Astrocyte (in vitro differentiated cells and primary cell): Measurements from ENCODE around the gene PML.

Source experiments
- EZH2 ChIP-seq: IDR thresholded peaks from 2 replicates; pipeline ENCODE4 v1.6.1; 2012; ENCODE audit warnings: mild to moderate bottlenecking, low read length, inconsistent platforms; ENCODE audit not compliant: insufficient read depth
- TF ChIP-seq, protein P1 (sequence below): IDR thresholded peaks from 2 replicates; pipeline ENCODE4 v1.5.1; 2011; ENCODE audit warnings: low read depth, mild to moderate bottlenecking, inconsistent platforms, low read length, moderate library complexity; ENCODE audit not compliant: insufficient read depth

DNA sequence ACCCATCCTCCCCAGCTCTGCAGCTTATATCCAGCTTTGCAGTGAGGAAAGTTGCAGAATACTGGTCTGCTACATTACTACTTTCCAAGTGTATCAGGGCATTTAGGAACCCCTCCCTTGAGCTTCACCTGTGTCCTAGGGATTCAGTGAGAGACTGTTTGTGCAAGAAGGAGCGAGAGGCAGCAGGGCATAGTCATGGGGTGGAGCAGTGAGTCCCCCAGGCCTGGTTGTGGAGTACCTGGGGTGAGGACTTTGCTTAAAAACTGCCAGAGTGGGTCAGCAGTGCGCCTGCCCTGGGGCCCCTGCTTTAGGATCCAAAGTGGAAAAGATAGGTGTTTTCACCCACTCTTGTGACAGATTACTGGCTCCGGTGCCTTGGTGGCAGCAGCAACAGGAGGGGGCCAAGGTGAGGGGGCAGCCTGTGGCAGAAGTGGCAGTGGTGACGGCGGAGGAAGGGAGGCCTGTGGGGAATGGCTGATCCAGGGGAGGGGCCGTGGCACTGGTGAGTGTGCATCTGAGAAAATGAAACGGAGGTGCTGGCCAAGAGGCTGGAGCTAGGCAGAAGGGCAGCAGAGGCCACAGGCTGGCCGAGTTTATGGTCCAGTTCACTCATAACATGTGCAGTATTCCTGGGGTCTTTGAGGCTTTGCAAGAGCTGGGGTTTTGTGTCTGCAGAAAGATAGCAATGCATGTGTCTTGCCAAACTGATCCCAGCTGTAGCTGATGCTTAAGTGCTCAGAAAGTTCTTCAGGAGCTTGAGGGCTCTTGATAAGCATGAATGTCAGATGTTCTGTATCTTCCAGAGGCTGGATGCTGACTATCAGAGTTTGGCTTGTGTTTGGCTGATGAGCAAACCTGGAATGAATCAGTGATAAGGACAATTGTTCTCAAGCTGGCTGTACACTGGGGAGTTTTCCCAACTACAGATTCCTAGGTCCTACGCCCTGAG, 44.5 kb downstream of the PML start:
- TF ChIP-seq, protein P1, sequence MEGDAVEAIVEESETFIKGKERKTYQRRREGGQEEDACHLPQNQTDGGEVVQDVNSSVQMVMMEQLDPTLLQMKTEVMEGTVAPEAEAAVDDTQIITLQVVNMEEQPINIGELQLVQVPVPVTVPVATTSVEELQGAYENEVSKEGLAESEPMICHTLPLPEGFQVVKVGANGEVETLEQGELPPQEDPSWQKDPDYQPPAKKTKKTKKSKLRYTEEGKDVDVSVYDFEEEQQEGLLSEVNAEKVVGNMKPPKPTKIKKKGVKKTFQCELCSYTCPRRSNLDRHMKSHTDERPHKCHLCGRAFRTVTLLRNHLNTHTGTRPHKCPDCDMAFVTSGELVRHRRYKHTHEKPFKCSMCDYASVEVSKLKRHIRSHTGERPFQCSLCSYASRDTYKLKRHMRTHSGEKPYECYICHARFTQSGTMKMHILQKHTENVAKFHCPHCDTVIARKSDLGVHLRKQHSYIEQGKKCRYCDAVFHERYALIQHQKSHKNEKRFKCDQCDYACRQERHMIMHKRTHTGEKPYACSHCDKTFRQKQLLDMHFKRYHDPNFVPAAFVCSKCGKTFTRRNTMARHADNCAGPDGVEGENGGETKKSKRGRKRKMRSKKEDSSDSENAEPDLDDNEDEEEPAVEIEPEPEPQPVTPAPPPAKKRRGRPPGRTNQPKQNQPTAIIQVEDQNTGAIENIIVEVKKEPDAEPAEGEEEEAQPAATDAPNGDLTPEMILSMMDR, result no peak
- TF ChIP-seq EZH2, result no peak
